Hindlimb muscle (tissue), 1 donor: Measurements from ENCODE around the gene CWH43. TPM values are rescaled to one million over a fixed set of nuclear protein-coding genes. Genes with fewer than 3 reads are reported as not detected.
"Not testable (repeated sequence)": the region's sequence is repeated elsewhere in the genome, so short reads cannot be mapped to it uniquely, and the experiment has no call there.

Experiments used
- DNase-seq: peaks from one replicate; pipeline ENCODE4 v3.0.0-alpha.2; 2013
- polyA plus RNA-seq: library from polyadenylated mRNA; unstranded; fragments of 120-200 nt; gene quantifications from one replicate; pipeline ENCODE4 v1.2.1, GENCODE V29; 2013; ENCODE audit not compliant: insufficient read length

The CWH43 gene
- polyA plus RNA-seq, 1 donor: 0.12 TPM

- DNase-seq: not testable (repeated sequence)
These were observed 112.1 kb downstream of the CWH43 start for GRCh38 chr4:49098034-49098759.

GRCh38 chr4:49099831-49100444 is 113.9 kb downstream of the CWH43 start:
- not testable (repeated sequence) for DNase-seq

GRCh38 chr4:49102344-49102898 is 116.3 kb downstream of the CWH43 start:
- not testable (repeated sequence) for DNase-seq

GRCh38 chr4:49103436-49104136 is 117.5 kb downstream of the CWH43 start:
- DNase-seq: not testable (repeated sequence)

- DNase-seq: not testable (repeated sequence)
These were observed 118.3 kb downstream of the CWH43 start for GRCh38 chr4:49104231-49104930.

- not testable (repeated sequence) for DNase-seq
These were observed 119.3 kb downstream of the CWH43 start for GRCh38 chr4:49105248-49105904.

- not testable (repeated sequence) for DNase-seq
These were observed 121.2 kb downstream of the CWH43 start for GRCh38 chr4:49107262-49107661.

- not testable (repeated sequence) for DNase-seq
These were observed 122.3 kb downstream of the CWH43 start for GRCh38 chr4:49108183-49108978.

- not testable (repeated sequence) for DNase-seq
These were observed 123.6 kb downstream of the CWH43 start for GRCh38 chr4:49109567-49110166.

GRCh38 chr4:49110579-49110978 is 124.5 kb downstream of the CWH43 start:
- DNase-seq: not testable (repeated sequence)

Other genes starting within 250 kb of the CWH43 start
- 25.6 TPM for gene FRYL, start 206.0 kb upstream of the CWH43 start, polyA plus RNA-seq
- 211 TPM for gene OCIAD1, start 155.2 kb upstream of the CWH43 start, polyA plus RNA-seq
- 24.6 TPM for gene OCIAD2, start 79.5 kb upstream of the CWH43 start, polyA plus RNA-seq